Left hindlimb (tissue), 1 donor: ENCODE results near the gene LY6G6D.
"Not testable (repeated sequence)": the region's sequence is repeated elsewhere in the genome, so short reads cannot be mapped to it uniquely, and the experiment has no call there.

Experiments
- DNase-seq: peaks from one replicate; pipeline ENCODE4 v3.0.0-alpha.2; 2018

The LY6G6D gene

DNA sequence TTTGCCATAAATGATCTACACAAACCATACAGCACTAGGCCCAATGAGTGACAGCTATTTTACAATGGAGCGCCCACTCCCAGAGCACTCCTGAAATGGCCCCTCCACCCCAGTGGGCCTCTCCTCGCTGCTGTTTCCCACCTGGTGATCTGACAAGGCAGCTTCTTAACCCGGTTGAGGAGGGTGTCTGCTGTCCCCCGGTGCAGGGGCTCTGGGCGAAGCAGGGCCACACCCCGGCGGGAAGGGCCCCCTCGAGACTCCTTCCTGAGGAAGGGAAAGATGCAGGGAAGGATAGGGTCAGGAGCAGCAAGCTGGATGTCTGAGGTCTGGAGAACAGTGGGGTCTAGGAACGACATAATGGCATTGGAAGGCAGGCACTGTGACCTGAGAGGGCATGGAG is 22.3 kb upstream of the LY6G6D start:
- no peak for DNase-seq

DNA sequence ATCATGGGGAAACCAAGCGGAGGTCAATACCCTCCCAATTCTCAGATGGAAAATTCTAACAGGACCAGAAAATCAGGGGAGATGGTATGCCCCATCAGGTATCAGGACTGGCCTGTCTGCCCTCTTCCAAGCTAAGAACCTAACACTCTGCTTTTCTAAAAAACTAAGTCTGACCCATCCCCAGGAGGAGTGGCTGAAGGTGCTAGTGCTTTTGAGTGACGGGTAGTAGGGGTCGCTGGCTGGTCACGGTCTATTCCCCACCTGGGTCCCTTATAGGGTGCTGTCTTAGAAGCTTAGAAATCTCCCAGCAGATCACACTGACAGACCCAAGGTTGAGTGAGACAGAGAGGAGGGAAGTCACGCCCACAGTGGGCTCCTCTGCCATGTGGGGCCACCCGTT is 21.6 kb upstream of the LY6G6D start:
- no peak for DNase-seq

DNA sequence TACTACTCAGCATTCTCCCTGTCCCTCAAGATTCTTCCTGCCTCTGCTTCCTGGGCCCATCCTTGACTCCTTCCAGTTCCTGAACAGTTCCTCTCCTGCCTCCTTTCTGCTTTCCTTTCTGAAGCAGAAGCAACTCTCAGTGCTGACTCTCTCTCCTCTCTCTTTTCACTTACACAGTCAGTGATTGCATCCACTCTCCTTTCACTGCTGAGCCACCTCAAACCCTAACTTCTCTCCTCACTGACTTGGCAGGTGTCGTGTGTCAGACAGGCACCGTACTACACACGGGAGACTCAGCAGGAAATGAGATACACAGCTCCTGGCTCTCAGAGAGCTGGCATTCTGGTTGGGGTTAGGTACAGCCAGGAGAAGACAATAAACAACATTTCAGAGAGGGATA is 17.6 kb upstream of the LY6G6D start:
- no peak for DNase-seq

DNA sequence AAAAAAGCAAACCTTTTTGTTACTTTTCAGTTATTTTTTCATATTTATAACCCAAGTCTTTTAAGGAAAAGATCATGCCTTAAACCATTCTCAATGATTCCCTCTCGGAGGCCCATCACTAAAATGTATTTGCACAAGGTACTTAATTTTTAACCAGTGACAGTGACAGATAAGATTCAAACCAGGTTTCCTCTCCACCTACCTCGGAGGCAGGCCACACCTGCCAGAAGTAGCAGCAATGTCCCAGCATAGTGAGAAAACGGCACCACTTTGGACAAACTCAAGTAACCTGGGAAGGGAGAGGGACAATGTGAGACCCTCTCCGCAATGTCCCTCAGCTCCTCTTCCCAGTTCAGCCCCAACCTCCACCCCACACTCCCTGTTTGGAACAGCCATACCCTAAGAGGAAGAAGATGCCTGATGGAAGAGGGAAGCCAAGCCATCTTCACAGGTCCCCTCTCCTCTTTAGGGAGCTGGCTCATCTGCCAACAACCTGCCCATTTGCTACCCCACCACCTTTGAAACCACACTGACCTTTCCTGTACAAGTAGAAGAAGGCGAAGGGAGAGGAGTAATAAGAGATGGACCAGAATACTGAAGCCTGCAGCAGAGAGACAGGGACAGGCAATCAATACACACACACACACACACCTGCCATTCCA is 14.3 kb upstream of the LY6G6D start:
- DNase-seq = no peak

DNA sequence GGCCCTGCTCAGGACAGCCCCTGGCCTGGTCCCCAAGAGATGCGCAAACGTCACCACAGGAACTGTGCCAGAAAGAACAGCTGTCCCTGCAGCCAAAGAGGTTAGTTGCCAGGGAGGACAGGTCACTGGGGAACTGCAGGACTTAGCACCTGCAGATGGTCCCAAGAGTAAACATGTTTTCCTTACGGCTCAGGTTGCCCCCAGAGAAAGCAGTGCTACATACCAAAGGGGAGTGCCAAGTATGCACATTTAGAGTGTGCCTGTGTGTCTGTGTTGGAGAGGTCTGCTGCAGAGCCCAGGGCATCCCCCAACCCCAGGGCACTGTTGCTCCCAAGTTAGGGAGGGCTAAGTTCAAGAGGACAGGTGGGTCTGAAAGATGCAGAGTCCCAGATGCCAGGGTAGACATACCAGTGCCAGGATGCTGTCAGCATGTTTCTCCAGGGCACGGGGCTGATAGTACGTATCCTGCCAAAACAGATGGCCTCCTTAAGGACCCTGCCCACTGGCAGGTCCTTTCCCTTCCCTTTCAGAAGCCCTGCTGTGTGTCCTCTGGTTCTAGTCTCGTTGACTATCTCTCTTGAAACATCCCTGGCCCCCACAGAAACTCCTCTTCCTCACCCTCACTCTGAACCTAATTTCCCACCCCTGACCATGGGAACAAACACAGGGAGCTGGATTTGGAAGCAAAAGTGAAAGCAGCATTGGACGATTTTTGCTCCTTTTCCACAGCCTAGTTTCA is 13.3 kb upstream of the LY6G6D start:
- DNase-seq = no peak

DNA sequence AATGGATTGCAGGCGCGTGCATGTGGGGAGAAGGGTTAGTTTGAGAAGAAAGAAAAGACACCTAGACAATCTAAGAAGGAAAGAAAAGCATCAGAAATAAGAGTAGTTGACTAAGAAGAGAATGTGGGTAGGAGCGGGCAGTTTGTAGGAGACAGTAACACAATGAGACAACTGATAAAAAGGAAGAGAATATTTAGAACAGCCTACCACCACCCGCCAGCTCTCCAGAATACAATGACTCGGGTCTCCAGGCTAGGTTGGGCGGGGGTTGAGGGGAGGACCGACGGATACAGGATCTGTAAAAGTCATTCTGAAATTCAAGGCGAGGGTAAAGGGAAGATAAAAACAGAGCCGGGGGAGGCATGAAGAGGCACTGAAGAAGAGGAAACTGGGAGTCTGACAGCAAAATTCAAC is 12.7 kb upstream of the LY6G6D start:
- DNase-seq = peak; percentile 56

DNA sequence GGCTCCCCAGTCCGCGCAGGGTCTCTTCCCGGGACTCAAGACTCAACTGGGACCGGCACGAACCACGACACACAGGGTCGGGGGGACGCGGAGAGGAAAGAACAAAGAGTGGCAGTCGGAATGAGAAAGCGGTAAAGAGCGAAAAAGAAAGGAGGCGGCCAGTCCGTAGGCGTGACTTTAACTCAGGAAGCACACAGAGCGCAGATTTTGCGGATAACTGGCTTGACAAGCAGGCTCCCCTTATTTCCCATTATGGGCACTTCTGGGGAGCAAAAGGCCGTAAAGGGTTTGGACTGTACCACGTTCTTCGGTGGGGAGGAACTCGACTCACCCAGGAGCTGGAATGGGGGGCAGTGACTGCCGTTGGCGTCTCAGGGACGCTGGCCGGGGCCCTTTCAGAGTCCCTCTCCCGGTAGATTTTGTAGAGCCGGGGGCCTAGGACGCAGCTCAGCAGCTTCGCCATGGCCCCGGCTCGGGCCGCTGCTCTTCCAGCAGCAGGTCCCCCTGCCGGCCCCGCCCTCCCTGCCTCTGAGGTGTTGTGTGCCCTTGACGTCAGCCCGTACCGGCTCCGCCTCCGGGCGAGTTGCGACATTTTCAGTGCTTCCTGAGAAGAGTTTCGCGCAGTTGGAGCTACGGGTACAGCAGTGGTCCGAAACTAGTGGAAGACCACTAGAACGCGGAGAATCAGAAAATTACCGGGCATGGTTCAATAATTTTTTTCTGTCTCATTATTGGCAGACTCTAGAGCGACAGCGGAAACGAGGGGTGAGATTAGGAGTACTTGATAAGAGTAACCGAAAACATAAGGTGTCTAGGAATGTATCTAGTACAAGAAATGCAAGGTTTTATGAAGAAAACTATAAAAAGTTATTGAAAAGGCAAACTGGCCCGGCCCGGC is 12.1 kb upstream of the LY6G6D start, which contains the start of gene ABHD16A:
ABHD16A (minus strand) TSS at position 506 of the 898 bp plus-strand sequence; CDS start at position 463, 43 bp downstream.
- peak; percentile 99 for DNase-seq

DNA sequence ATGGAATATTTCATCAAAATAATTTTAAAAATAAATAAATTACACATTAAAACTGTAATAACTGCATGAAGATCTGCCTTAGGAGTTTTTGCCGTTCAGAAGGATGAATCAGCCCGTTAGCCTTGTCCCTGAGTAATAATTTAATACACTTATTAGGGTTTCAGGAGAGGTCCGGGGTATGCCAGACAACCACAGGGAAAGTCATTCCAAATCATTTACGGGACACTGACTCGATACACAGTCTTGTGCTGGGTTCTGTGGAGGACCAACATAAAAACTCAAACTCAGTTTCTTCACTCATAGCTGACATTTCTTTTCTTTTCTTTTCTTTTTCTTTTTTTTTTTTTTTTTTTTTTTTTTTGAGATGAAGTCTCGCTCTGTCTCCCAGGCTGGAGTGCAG is 9.2 kb upstream of the LY6G6D start:
- no peak for DNase-seq

DNA sequence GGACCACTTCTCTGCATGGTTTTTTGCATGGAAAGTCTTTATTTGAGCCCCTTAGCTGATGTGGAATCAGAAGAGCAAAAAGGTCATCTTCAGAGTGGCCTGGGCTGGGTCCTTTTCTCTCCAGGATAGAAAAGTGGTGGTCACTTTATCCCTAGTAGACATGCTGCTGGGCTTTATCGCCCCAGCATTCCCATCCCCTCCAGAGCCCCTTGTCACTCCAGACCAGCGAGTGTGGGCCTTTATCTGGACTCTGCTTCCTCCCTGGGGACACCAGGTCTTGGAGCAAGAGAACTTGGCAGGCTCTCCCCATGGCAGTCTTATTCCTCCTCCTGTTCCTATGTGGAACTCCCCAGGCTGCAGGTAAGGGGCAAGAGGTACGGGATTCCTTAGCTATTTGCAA is 8.5 kb upstream of the LY6G6D start, which contains the start of gene LY6G6F:
LY6G6F (plus strand) TSS at position 268 of the 400 bp plus-strand sequence; CDS start at position 309, 41 bp downstream.
- no peak for DNase-seq

DNA sequence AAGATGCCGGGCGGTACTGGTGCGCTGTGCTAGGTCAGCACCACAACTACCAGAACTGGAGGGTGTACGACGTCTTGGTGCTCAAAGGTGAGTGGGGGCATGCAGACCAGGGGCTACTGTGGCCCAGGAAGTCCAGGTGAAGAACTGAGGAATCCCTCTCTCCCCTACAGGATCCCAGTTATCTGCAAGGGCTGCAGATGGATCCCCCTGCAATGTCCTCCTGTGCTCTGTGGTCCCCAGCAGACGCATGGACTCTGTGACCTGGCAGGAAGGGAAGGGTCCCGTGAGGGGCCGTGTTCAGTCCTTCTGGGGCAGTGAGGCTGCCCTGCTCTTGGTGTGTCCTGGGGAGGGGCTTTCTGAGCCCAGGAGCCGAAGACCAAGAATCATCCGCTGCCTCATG is 7.4 kb upstream of the LY6G6D start:
- DNase-seq = no peak

DNA sequence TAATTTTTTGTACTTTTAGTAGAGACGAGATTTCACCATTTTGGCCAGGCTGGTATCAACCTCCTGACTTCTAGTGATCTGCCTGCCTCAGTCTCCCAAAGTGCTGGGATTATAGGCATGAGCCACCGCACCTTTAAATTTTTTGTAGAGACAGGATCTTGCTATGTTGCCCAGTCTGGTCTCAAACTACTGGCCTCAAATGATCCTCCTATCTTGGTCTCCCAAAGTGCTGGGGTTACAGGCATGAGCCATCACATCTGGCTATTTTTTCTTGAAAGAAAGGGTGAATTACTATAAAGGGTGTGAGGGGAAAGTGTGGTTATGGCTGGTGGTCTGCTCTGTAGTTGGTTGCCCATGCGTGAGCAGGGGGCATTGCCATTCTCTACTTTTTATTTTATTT is 6.9 kb upstream of the LY6G6D start:
- no peak for DNase-seq

DNA sequence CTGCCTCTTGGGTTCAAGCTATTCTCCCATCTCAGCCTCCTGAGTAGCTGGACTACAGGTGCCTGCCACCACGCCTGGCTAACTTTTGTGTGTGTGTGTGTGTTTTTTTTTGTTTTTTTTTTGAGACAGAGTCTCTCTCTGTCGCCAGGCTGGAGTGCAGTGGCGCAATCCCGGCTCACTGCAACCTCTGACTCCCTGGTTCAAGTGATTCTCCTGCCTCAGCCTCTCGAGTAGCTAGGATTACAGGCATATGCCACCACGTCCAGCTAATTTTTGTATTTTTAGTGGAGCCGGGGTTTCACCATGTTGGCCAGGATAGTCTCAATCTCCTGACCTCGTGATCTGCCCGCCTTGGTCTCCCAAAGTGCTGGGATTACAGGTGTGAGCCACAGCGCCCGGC is 6.0 kb upstream of the LY6G6D start:
- not testable (repeated sequence) for DNase-seq

DNA sequence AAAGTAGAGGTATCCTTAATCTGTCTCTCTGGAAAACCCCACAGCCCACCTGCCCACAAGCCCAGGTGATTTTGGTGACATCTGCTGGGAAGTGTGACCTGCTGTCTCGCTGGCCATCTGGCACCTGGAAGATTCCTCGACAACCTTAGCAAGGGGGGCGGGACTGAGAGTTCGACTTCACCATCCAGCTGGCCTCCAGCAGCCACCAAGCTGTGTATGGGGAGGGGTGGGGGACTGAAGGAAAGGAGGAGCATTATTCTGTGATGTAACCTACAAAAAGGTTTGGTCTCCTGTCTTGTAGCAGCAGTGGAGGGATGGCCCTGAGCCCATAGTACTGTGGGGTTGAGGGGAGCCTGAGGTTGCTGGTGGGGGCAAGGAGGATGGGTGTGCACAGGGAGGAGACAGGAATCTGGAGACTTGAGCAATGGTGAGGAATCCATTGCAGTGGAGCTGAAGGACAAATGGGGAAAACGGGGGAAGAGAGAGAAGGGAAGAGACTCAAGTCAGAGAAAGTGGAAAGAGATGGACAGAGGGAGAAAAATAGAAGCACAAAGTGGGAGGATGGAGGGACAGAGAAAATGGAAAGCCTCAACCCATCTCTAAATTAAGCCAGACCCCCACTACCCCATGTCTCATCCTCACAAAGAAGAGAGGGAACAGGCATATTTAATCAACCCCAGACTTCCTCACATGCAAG is 4.5 kb upstream of the LY6G6D start:
- DNase-seq = no peak

DNA sequence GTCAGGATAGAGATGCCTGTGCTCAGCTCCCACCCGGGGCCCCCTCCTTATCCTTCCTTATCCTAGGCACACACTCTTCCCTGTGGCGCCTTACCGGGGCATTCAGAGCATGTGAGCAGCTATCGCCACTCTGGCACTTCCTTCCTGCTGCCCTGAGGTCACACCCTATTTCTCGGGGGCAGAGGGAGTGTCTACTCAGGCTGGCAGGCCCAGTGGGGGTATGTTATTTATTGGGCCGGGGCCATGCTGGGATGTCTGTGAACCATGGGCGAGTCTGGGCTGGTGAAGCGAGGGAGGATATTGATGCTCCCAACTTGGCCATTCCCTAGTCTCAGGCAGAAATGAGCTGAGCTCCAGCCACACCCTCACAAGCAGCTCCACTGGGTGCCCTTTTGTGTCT is 3.9 kb upstream of the LY6G6D start:
- no peak for DNase-seq

DNA sequence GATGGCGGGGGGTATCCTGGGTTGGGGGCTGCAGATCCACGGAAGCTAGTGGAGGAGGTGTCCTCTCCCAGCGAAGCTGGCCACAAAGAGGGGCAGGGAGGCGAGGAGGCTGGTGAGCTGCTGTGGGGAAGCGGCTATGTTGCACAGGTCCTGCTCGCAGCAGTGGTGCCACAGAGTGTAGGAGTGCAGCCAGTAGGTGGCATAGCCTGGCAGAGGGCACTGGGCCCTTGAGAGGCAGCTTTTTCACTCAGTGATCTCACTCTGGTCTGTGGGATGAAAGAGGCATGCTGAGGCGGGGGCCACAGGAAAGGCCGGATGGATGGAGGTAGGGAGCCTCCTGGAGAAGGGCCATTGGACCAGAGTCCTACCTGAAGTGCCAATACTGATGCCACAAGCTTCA is 2.9 kb upstream of the LY6G6D start:
- no peak for DNase-seq

DNA sequence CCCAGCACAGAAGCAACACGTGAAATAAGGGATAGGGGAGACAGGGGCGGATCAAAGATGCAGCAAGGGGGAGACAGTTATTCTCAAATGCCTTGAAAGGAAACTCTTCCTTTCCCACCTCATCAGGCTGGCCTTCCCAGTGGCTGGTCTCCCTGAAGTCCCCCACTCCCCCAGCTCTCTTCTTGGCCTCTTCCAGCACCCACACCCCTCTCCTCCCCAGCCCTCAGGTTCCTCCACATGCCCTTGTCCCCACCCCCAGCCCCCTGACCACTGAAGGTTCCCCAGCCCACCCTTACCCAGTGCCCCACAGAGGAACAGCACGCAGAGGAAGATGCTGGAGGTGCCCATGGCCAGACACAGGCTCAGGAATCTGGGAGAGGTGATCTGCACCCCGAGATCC is 1.7 kb upstream of the LY6G6D start:
- no peak for DNase-seq

DNA sequence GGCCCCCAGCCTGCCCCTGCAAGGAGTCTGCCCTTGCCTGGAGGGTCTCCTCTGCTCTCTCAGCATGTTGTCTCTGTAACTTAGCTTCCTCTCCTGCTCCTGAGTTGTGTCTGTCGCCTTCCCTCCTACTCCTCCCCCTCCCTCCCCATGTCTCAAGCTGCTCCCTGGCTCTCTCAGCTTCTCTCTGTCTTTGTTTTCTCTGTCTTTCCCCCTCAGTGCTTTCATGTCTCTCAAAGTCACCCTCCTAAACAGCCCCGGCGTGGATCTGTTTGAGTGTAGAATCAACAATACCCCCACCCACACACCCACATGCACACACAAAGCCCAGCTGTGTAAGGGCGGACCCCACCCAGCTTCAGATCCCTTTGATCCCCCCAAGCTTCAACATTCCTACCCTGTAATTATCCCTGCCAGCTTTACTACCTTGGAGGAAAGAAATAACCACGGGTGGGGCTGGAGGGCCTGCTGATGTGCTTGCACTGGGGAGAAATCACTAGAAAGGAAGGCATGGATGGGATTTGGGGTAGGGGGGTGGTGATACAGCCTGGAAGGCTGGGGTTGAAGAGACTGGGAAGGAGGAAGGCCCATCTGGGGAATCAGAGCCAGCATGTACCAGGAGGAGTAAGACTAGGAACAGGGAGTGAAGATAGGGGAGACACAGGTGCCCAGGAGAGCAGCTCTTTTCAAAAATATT is 1.0 kb upstream of the LY6G6D start:
- DNase-seq = no peak

DNA sequence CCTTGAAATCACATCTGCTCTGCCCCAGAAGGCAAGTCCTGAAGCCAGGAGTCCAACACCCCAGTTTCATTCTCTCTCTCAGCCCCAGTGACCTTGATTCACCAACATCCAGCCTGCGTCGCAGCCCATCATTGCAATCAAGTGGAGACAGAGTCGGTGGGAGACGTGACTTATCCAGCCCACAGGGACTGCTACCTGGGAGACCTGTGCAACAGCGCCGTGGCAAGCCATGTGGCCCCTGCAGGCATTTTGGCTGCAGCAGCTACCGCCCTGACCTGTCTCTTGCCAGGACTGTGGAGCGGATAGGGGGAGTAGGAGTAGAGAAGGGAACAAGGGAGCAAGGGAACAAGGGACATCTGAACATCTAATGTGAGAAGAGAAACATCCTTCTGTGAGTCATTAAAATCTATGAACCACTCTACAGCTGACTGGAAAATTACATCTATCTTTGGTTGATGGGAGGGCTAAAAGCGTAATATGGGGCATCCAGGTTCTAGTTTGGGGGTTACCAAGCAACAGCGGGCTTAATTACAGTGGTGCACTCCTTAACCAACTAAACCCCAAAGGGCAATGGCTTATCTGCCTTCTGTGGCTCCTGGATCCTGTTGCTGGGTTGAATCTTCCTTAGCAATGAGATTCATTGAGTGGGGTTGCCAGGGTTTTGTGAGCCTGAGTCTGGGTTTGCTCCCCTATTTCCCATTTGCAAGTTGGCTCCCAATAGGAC is 2.5 kb downstream of the LY6G6D start:
- no peak for DNase-seq

DNA sequence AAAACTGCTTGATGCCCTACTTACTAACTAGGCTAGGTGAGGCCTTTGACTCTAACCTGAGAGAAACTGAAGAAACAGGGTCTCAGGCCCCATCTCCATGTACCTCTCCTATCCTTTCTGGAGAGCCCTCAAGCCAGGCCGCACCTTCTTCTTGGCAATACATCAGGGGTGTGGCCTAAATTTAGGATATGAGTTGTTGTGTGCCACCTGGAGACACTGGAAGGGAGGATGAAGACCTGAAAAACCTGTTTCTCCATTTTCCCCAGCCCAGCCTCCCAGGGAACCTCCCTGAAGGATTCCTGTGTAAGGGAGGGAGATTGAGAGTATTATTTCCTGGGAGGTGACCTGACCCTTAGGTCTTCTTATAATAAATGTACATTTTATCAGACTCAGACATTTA is 3.1 kb downstream of the LY6G6D start:
- no peak for DNase-seq

DNA sequence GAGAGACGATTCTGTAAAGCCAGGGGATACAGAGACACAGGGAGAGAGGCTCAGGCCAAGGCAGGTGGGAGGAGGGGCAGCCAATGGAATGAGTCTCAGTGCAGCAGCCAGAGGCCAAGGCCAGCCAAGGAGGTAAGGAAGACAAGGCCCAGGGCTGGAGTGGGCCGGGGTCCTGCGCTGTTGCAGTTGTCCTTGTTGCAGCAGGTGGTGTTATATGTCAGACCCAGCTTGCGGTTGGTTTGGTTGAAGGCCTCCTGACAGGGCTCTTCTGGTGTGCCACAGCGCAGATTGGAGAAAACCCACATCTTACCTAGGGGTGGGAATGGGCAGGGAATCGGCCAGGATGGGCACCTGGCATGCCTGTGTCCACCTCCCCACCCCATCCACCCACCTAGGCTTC is 3.9 kb downstream of the LY6G6D start:
- DNase-seq = no peak

DNA sequence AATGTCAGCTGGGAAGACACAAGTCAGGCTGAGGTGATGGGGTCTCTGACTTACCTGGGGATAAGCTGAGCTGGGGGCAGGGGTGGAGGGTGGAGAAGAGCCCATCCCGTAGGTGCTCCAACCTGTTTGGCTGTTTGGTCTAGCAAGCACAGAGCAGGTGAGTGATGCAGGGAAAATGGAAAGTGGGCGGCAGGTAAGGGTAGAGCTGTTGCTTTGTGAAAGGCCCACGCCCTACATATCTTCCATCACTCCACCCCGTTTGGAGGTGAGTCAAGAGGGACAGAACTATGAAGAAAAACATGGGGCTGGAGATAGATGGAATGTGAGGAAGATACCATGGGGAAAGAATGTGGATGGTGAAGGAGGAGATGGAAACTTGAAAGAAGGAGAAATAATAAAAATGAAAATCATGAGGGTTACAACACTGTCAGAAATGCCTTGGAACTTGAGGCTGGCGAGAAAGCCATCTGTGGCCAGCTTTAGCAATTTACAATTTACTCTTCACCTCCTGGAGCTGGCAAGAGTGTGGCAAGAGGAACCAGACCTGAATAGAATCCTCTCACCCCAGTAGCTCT is 5.1 kb downstream of the LY6G6D start:
- DNase-seq = no peak
